Measurements from ENCODE around the gene RPL36AL.

DNA sequence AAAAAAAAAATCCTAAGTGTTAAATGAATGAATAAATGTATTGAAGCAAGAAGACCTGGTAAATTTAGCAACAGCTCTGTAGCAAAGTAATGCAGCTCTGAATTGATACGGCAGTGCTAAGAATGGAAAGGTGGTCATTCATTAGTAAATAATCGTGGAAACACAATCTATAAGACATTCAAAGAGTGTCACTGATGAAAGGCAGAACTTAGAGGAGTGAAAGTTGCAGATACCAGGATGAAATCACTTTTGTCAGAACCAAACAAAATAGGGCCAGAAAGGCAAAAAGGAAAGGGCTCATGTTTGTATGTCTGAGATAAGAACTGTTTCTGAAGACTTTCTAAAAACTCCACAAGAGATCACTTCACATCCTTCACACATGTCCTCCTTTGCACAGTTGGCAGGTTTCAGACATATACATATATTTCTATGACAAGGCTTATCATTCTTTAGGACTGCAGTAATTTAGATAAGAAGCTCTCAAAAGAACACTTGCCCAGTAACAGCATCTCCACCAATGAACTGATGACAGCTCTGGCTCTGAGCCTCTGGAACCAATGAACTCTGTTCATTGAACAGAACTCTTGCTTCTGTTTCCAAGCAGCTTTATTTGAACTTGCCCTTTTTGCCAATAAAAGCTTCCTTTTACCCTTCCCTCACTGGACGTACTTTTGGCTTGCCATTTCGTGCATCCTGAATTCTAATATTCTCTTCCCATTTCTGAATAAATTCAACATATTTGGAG is 25.9 kb downstream of the RPL36AL start:
- TF ChIP-seq, protein P1, sequence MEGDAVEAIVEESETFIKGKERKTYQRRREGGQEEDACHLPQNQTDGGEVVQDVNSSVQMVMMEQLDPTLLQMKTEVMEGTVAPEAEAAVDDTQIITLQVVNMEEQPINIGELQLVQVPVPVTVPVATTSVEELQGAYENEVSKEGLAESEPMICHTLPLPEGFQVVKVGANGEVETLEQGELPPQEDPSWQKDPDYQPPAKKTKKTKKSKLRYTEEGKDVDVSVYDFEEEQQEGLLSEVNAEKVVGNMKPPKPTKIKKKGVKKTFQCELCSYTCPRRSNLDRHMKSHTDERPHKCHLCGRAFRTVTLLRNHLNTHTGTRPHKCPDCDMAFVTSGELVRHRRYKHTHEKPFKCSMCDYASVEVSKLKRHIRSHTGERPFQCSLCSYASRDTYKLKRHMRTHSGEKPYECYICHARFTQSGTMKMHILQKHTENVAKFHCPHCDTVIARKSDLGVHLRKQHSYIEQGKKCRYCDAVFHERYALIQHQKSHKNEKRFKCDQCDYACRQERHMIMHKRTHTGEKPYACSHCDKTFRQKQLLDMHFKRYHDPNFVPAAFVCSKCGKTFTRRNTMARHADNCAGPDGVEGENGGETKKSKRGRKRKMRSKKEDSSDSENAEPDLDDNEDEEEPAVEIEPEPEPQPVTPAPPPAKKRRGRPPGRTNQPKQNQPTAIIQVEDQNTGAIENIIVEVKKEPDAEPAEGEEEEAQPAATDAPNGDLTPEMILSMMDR (IDR thresholded peaks at IDR 0.05; ENCODE audit: insufficient read depth, low read depth, low read length), result no peak
- TF ChIP-seq EZH2 (IDR thresholded peaks at IDR 0.05; ENCODE audit: insufficient read depth, low read length), result no peak

Data from astrocyte (in vitro differentiated cells and primary cell).